Cardiac muscle cell (in vitro differentiated cells and primary cell): ENCODE results near the gene NDUFB11. TPM values are rescaled to one million over a fixed set of nuclear protein-coding genes. Genes with fewer than 3 reads are reported as not detected.

Experiments used
- DNase-seq, 2 donors: peaks; one replicate each; pipeline versions ENCODE4 v3.0.0 to v3.0.0-alpha.2; 2010 to 2017; ENCODE audit warnings: low read depth in 1 of 2, low spot score in 1 of 2
- H3K27ac ChIP-seq: fragments of 200-600 bp; sonication (generic); 2 replicates; pipeline ENCODE4 v1.5.1; 2016
- H3K27me3 ChIP-seq: fragments of 200-600 bp; sonication (generic); 2 replicates; pipeline ENCODE4 v1.6.0; 2016; ENCODE audit warnings: control low read depth
- H3K36me3 ChIP-seq: fragments of 200-600 bp; sonication (generic); 2 replicates; pipeline ENCODE4 v1.5.1; 2016; ENCODE audit warnings: control low read depth
- H3K4me1 ChIP-seq: fragments of 200-600 bp; sonication (generic); 2 replicates; pipeline ENCODE4 v1.8.1; 2017; ENCODE audit warnings: low read depth, mild to moderate bottlenecking, mixed run types
- H3K4me3 ChIP-seq: fragments of 200-600 bp; sonication (generic); 2 replicates; pipeline ENCODE4 v1.5.1; 2016; ENCODE audit warnings: mild to moderate bottlenecking
- H3K9me3 ChIP-seq: fragments of 200-600 bp; sonication (generic); 2 replicates; pipeline ENCODE4 v1.5.1; 2017; ENCODE audit warnings: low read depth, mild to moderate bottlenecking, control low read depth
- CTCF ChIP-seq: IDR thresholded peaks from 2 replicates; pipeline ENCODE4 v1.5.1; 2012; ENCODE audit warnings: low read depth, mild to moderate bottlenecking, low read length
- polyA plus RNA-seq: library from polyadenylated mRNA; unstranded; fragments of >200 nt; fragmentation: Nextera tagmentation; extraction: Ambion mirVana; gene quantifications from 2 replicates; pipeline ENCODE4 v1.2.1, GENCODE V29; 2016
- total RNA-seq: library from RNA; depleted of rRNA; stranded (reverse); fragments of >200 nt; gene quantifications from 2 replicates; pipeline ENCODE4 v1.2.3, GENCODE V29; 2016

The NDUFB11 gene
- total and polyA plus RNA-seq, 2 experiments from 2014 or later: 87.2 to 269 TPM

- Histone ChIP-seq H3K9me3 (no peaks in the 10 kb centered on the region), H3K4me1 (no peaks in the 10 kb centered on the region), H3K36me3 (peaks cover under 1% of the 10 kb centered on the region), H3K27me3 (no peaks in the 10 kb centered on the region), H3K4me3 (no peak overlapping the region), H3K27ac (no peak overlapping the region)
- DNase-seq: no peak
- no peak for TF ChIP-seq CTCF
Measured at GRCh38 chrX:47156611-47157520, 12.4 kb upstream of the NDUFB11 start.

DNA sequence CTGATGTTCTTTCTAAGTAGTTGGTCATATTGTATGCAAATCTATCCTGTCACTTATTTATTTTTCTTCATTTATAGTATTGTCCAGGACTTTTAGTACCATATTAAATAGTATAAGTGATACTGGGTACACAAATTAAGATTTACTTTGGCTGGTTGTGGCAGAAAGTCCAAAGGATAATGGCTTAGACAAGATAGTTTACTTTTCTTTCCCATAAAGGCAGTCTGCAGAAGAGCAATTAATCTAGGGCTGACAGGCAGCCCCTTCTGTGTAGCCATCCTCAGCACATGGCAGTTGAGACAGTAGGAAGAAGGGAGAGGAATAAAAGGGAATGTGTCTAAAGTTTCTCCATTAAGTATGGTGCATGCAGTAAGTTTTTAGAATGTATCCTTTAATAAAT is 6.9 kb upstream of the NDUFB11 start:
- H3K27ac ChIP-seq: no peak overlapping the region
- H3K4me1 ChIP-seq: no peaks in the 10 kb centered on the region
- peaks cover 6% of the 10 kb centered on the region for H3K36me3 ChIP-seq
- H3K4me3 ChIP-seq: no peak overlapping the region
- no peaks in the 10 kb centered on the region for H3K9me3 ChIP-seq
- H3K27me3 ChIP-seq: no peaks in the 10 kb centered on the region
- TF ChIP-seq CTCF: no peak
- DNase-seq: no peak

- peak in 1 of 2 donors; percentile 15 for DNase-seq
- H3K4me3 ChIP-seq: no peak overlapping the region
- H3K27ac ChIP-seq: no peak overlapping the region
- H3K36me3 ChIP-seq: peaks cover 6% of the 10 kb centered on the region
- no peaks in the 10 kb centered on the region for H3K4me1 ChIP-seq
- H3K27me3 ChIP-seq: no peaks in the 10 kb centered on the region
- TF ChIP-seq CTCF: no peak
- H3K9me3 ChIP-seq: no peaks in the 10 kb centered on the region
Measured at GRCh38 chrX:47148946-47149345, 4.4 kb upstream of the NDUFB11 start.

GRCh38 chrX:47146936-47147859 is 2.7 kb upstream of the NDUFB11 start:
- no peaks in the 10 kb centered on the region for H3K4me1 ChIP-seq
- no peak for TF ChIP-seq CTCF
- H3K27me3 ChIP-seq: no peaks in the 10 kb centered on the region
- H3K27ac ChIP-seq: no peak overlapping the region
- no peaks in the 10 kb centered on the region for H3K9me3 ChIP-seq
- no peak for DNase-seq
- H3K4me3 ChIP-seq: no peak overlapping the region
- H3K36me3 ChIP-seq: peaks cover 6% of the 10 kb centered on the region

DNA sequence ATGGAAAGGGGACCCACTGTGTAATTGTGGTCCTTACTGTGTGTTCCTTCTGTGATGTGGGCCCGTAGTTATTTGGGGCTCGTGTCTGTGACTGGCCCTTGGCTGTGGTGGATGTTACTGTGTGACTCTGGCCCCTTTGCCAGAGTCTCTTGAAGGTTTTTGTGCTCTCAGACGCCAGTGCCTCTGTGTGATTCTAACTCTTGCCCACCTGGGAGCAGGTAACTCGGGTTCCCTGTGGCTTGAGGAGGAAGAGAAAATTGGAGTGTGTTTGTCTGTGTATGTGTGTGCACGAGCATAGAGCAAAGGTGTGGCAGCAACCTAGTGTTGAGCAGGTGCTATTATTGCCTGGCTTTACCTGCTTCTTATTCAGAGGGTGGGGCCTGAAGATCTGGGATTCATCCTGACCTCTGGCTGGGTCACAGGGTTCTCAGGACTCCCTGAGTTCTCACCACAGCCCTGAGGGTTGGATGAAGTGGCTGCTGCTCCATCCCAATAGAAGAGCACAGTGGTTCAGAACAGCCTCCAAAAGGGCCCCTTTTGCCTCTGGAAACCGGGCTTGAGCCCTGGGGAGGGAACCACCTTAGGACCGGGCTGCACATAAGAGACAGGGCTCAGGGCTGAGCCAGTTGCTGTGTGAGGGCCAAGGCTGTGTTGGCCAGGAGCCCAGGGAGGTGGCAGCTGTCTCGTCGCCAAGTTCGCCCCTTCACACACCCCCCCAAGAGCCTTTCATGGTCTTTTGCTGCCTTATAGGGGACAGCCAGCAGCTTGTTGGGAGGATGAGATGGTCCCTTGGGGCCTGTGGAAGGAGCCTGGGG is 1.8 kb upstream of the NDUFB11 start:
- no peaks in the 10 kb centered on the region for H3K4me1 ChIP-seq
- H3K27ac ChIP-seq: no peak overlapping the region
- H3K4me3 ChIP-seq: peak overlapping the region; percentile 71
- H3K9me3 ChIP-seq: no peaks in the 10 kb centered on the region
- H3K27me3 ChIP-seq: no peaks in the 10 kb centered on the region
- no peaks in the 10 kb centered on the region for H3K36me3 ChIP-seq
- TF ChIP-seq CTCF: no peak
- DNase-seq: no peak
